ENCODE results near the gene UTS2B. TPM values are rescaled to one million over a fixed set of nuclear protein-coding genes. Genes with fewer than 3 reads are reported as not detected.

UTS2B gene
- total and polyA plus RNA-seq, 2 of the 13 experiments (the other 11 are each of a cell fraction or from before 2014, with no cell fraction given) = 0.03 to 0.46 TPM

DNA sequence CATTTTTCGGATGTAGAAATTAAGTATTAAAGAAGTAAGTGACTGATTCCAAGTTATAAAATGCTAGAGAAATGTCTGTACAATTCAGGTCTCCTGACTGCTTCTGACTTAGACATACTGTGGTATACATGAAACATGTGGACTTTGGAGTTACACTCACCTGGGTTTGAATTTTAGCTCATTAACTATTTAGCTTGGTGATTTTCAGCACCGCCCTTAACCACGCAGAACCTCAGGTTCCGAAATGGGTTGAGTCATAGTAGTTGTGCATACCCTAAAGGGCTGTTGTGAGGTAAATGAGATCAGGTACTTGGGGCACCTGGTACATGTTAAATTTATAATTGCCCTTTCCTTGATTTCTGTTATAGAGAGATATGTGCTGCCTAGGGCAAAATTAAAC, 32.9 kb upstream of the UTS2B start:
- H3K27me3 ChIP-seq (ENCODE audit: control insufficient read depth in 1 of 2, insufficient read depth in 2 of 2, low read length in 2 of 2) = no peaks in the 10 kb centered on the region
- ChIA-PET CTCF (ENCODE audit: low intra/inter-chr PET ratio, low total read pairs) (no interaction called here), POLR2A (interaction anchor here (1.6 kb wide), 1 partner anchor 10 kb away, joined by 4 read pairs; no protein-coding TSS in a partner anchor)
- TF ChIP-seq ZNF790 (CRISPR knock-in tag; IDR thresholded peaks at IDR 0.05; ENCODE audit: borderline replicate concordance) (no peak), HOXA7 (CRISPR knock-in tag; IDR thresholded peaks at IDR 0.05) (no peak), FOSL2 (CRISPR knock-in tag; IDR thresholded peaks at IDR 0.05) (0 out of 2 replicates have a peak, but pooled peaks have one; percentile 27), THYN1 (CRISPR knock-in tag; IDR thresholded peaks at IDR 0.05; ENCODE audit: borderline replicate concordance, low read depth) (no peak), HNF4A (CRISPR knock-in tag; IDR thresholded peaks at IDR 0.05) (peak; percentile 32; the same call in 1 of the 2 replicates), ZNF782 (CRISPR knock-in tag; IDR thresholded peaks at IDR 0.05; ENCODE audit: borderline replicate concordance) (no peak)
- TF ChIP-seq, protein P1, sequence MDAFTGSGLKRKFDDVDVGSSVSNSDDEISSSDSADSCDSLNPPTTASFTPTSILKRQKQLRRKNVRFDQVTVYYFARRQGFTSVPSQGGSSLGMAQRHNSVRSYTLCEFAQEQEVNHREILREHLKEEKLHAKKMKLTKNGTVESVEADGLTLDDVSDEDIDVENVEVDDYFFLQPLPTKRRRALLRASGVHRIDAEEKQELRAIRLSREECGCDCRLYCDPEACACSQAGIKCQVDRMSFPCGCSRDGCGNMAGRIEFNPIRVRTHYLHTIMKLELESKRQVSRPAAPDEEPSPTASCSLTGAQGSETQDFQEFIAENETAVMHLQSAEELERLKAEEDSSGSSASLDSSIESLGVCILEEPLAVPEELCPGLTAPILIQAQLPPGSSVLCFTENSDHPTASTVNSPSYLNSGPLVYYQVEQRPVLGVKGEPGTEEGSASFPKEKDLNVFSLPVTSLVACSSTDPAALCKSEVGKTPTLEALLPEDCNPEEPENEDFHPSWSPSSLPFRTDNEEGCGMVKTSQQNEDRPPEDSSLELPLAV (CRISPR knock-in tag; conservative IDR thresholded peaks at IDR 0.05; ENCODE audit: low read depth) = no peak
- TF ChIP-seq, protein P2, sequence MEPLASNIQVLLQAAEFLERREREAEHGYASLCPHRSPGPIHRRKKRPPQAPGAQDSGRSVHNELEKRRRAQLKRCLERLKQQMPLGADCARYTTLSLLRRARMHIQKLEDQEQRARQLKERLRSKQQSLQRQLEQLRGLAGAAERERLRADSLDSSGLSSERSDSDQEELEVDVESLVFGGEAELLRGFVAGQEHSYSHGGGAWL (CRISPR knock-in tag; IDR thresholded peaks at IDR 0.05) = no peak
- H3K79me2 ChIP-seq (ENCODE audit: insufficient read depth, low read length) = peaks cover 3% of the 10 kb centered on the region
- 92% methylated on average over 4 of the region's 4 CpGs for WGBS (ENCODE audit: low lambda C conversion rate)
- H3K4me2 ChIP-seq (ENCODE audit: low read depth, low read length) = no peak overlapping the region
- H3K9ac ChIP-seq (ENCODE audit: insufficient read depth, low read depth, low read length) = no peak overlapping the region
- no peak overlapping the region for H3K27ac ChIP-seq (ENCODE audit: extremely low read length, insufficient read depth, low read length)
- H4K20me1 ChIP-seq (ENCODE audit: insufficient read depth, low read length) = no peaks in the 10 kb centered on the region
- FAIRE-seq = no peak
- no peaks in the 10 kb centered on the region for H3K9me3 ChIP-seq (ENCODE audit: low read length)
- BruUV-seq (replicated peaks) = no TSS peak
- ATAC-seq = peak; percentile 31; the same call in 1 of the 3 replicates
- intact Hi-C loops (cut with micrococcal nuclease; ENCODE audit: unreplicated experiment) = no loop called here
- H3K4me1 ChIP-seq (ENCODE audit: insufficient read depth, low read length) = peaks cover 19% of the 10 kb centered on the region
- no peak overlapping the region for H3K4me3 ChIP-seq (replicated peaks in 1 of 3; ENCODE audit: insufficient read depth in 1 of 3, low read depth in 2 of 3, low read length in 3 of 3)
- H3K36me3 ChIP-seq (replicated peaks in 1 of 2; ENCODE audit: control insufficient read depth in 1 of 2, insufficient read depth in 2 of 2, low read length in 2 of 2) = peaks cover 9 to 63% of the 10 kb centered on the region in 2 experiments
- H2AFZ ChIP-seq (ENCODE audit: low read length) = no peak overlapping the region
- peak; percentile 10 for DNase-seq (ENCODE audit: low spot score)
- in situ Hi-C loops (cut with HindIII; ENCODE audit: extremely low pct_ligation_motif_present, low pct_unique_long_range_greater_than_20kb) = no loop called here
